NCI-H1694 (cell line): ENCODE measurements around the gene PEX5.
A peak's percentile ranks its signal among the peaks of the same experiment; 100 is the strongest.
"Not testable (repeated sequence)": the region's sequence is repeated elsewhere in the genome, so short reads cannot be mapped to it uniquely, and the experiment has no call there.

Experiments
- DNase-seq: peaks from one replicate; lab custom pipeline; 2025; lab: John Stamatoyannopoulos, UW

Gene PEX5

GRCh38 chr12:7160183-7160582, 29.3 kb upstream of the PEX5 start:
- no peak for DNase-seq

GRCh38 chr12:7161327-7161726, 28.2 kb upstream of the PEX5 start:
- DNase-seq = no peak

- DNase-seq = no peak
These were observed 27.7 kb upstream of the PEX5 start for GRCh38 chr12:7161811-7162210.

GRCh38 chr12:7162691-7163114, 26.8 kb upstream of the PEX5 start:
- DNase-seq = no peak

- no peak for DNase-seq
These were observed 19.5 kb upstream of the PEX5 start for GRCh38 chr12:7169951-7170350.

- no peak for DNase-seq
These were observed 17.6 kb upstream of the PEX5 start for GRCh38 chr12:7171854-7172253.

GRCh38 chr12:7175493-7175892, 14.0 kb upstream of the PEX5 start:
- DNase-seq = no peak

GRCh38 chr12:7176595-7176994, 12.9 kb upstream of the PEX5 start:
- no peak for DNase-seq

- no peak for DNase-seq
These were observed 11.0 kb upstream of the PEX5 start for GRCh38 chr12:7178481-7178880.

- DNase-seq = no peak
These were observed 8.8 kb upstream of the PEX5 start for GRCh38 chr12:7180685-7181084.

- DNase-seq = not testable (repeated sequence)
These were observed 3.4 kb upstream of the PEX5 start for GRCh38 chr12:7186058-7186457.

- DNase-seq = peak; percentile 53
These were observed 706 bp upstream of the PEX5 start for GRCh38 chr12:7188562-7189397.

GRCh38 chr12:7190268-7191055, 976 bp downstream of the PEX5 start:
- DNase-seq = no peak

- DNase-seq = no peak
These were observed 4.2 kb downstream of the PEX5 start for GRCh38 chr12:7193674-7194073.

GRCh38 chr12:7197841-7198240, 8.4 kb downstream of the PEX5 start:
- no peak for DNase-seq

GRCh38 chr12:7203109-7203508, 13.6 kb downstream of the PEX5 start:
- DNase-seq = no peak

GRCh38 chr12:7205091-7205490, 15.6 kb downstream of the PEX5 start:
- no peak for DNase-seq

- DNase-seq = no peak
These were observed 17.2 kb downstream of the PEX5 start for GRCh38 chr12:7206691-7207090.

GRCh38 chr12:7207866-7208625, 18.6 kb downstream of the PEX5 start:
- no peak for DNase-seq

- DNase-seq = no peak
These were observed 20.5 kb downstream of the PEX5 start for GRCh38 chr12:7209958-7210357.

GRCh38 chr12:7210642-7211151, 21.2 kb downstream of the PEX5 start:
- DNase-seq = no peak

GRCh38 chr12:7212678-7213077, 23.2 kb downstream of the PEX5 start:
- DNase-seq = no peak
